Peyer's patch (tissue), 4 donors: Measurements from ENCODE around the gene CHST5.

Experiments used
- CTCF ChIP-seq, 6 experiments: fragments of 450-650 bp in 4 of 6; fragments of 200-600 bp in 2 of 6; sonication (generic) in 1 of 6; IDR thresholded peaks; one replicate each; pipeline ENCODE4 v1.5.1; 2017 to 2019; ENCODE audit warnings: antibody characterized with exemption in 6 of 6, mild to moderate bottlenecking in 3 of 6, moderate library complexity in 1 of 6
- POLR2A ChIP-seq, 2 donors: fragments of 450-650 bp; IDR thresholded peaks; one replicate each; pipeline ENCODE4 v1.5.1; 2017; ENCODE audit warnings: antibody characterized with exemption in 2 of 2, mild to moderate bottlenecking in 2 of 2, moderate library complexity in 2 of 2

GRCh38 chr16:75534560-75535205 lies 1.2 kb downstream of the CHST5 start:
- TF ChIP-seq CTCF (IDR thresholded peaks at IDR 0.05) (no peak), POLR2A (IDR thresholded peaks at IDR 0.05) (no peak)
